DMS114 treated with DMSO at 0.1 percent for 48 hours (cell line): ENCODE results near the gene CIT.
A peak's percentile ranks its signal among the peaks of the same experiment; 100 is the strongest.

Experiments
- DNase-seq: peaks from one replicate; lab custom pipeline; 2025; ENCODE audit not compliant: unreplicated experiment; lab: John Stamatoyannopoulos, UW

Gene CIT

DNA sequence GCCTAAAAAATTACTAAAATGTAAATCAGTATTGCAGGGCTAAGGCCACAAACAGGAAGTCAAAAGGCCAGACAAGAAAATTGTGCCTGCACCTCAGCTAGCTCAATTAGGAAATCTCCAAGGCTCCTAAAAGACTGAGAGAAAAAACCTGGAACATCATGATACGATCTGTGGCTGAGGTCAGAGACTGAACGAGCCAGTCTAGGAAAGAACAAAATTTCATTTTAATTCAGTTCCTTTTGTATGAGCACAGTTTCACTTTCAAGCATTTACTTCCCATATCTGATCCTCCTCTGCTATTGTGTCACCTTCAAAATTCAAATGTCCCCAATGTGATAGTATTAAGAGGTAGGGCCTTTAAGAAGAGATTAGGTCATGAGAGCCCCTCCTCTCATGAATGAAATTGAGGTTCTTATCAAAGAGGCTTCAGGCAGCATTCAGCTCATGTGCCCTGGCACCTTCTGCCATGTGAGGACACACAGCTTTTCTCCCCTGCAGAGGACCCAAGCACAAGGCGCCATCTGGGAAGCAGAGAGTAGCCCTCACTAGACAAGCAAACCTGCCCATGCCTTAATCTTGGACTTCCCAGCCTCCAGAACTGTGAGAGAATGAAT lies 194.4 kb downstream of the CIT start:
- DNase-seq: no peak

DNA sequence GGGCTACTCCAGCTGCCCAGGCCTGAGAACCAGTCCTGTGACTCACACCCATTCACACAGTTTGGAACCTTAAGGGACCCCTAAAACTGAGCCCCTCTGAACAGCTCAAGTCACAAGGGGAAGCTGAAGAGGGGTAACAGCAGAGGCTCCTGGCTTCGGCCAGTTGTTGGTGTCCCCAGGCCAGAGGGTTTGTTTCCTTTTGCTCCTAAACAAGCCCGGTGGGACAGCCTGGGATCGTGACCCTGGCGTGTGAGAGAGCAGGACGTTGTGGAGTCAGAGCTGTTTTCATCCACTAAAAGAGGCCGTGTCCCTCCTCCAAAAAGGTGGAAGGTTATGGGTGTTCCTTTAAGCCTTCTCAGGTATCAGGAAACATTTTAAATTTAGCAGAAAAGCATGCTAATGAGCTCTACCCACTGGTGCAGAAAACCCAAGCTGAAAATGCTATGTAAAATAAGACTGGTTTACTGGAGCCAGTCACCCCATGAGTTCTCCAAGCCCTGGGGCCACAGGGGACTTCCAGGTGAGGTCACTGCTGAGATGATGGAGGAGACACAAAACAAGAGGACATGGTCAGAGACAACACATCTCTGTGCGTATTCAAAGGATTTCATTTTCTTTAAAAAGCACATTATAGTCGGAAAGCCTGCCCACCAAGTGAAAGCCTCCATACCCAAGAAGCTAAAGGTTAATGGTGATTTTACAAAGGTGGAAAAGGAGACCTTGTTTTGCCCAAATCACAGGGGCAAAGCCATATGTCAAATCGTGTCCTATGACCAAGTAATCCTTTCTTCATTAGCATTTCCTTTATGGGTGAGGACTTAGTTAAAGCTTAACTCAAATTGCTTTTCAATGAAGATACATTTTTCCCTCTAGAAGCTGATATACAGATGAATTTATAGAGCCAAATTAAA lies 195.1 kb downstream of the CIT start:
- DNase-seq: no peak

DNA sequence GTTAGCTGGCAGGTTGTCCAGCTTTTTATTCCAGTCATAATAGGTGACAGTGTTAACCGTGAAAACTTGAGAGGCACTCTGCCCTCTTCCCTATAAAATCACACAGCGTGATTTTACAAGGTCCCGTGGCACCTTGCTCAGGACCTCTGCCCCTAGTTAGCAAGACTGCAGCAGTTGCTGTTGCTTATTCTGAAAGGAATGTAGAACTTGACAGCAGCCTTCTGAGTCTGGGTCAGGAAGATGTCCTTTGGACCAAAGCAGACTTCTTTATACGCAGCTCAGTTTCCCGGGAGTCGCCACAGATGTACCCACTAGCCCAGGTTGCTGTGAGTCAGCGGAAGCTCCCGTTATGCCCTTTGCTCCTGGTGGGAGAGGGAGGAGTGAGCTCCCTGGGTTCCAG lies 196.0 kb downstream of the CIT start:
- DNase-seq: no peak

DNA sequence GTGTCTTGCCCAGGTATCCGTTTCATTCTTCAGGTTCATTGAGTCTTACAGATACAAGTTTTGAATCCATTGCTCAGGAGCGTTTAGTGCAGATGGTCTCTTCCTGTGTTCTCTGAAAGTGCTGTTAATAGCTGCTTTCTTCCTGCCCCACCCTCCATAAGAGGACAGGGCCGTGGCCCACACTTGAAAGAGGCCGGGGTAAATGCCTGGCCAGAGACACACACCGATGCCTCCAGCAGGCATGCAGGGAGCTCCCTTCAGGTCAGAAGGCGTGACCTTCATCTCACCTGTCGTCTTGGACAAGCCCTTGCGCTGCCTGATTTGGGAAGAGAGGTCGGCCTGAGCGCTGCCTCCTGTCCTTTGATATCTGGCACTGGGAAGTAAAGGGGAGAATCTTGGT lies 197.6 kb downstream of the CIT start:
- DNase-seq: no peak

DNA sequence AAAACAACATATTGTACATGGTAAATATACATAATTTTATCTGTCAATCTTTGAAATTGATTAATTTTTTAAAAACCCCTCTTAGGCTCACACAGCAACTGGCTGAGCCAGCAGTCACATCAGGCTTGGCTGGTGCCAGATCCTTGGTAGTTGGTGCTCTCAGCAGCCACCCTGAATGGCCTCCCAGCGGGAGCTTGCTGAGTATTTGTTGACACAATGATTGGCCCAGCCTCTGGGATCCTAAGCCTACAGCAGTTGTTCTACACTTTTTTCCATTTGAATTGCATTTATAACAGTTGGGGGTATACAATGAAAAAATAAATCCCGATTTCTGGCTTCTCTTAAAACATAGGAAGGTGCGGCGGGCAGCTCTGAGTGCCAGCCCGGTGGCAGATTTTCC lies 198.0 kb downstream of the CIT start:
- no peak for DNase-seq

DNA sequence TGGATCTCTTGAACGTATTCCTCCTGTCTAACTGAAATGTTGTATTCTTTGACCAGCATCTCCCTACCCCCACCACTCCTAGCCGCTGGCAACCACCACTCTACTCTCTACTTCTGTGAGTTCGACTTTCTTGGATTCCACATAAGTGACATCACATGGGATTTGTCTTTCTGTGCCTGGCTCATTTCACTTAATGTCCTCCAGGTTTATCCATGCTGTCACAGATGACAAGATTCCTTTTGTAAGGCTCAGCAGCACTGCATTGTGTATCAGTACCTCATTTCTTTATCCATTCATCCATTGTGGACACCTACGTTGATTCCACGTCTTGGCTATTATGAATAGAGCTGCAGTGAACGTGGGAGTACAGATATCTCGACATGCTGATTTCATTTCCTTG lies 198.7 kb downstream of the CIT start:
- no peak for DNase-seq

DNA sequence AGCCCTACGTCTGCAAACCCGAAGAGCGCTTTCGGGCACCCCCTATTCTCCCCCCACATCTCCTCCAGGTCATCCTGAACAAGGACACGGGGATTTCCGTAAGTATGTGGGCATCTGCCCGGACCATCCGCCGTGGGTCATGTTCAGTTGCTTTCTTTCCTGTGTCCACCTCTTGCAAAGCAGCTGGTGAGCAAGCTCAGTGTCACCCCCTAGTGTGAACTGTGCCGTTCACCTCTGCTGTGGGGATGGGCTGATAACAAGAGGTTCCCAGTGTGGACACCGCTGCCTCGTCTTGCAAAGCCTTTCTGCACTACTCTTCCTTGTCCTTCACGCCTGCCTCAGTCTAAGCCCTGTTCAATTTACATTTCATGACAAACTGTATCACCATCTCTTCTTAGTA lies 200.5 kb downstream of the CIT start:
- DNase-seq: no peak

DNA sequence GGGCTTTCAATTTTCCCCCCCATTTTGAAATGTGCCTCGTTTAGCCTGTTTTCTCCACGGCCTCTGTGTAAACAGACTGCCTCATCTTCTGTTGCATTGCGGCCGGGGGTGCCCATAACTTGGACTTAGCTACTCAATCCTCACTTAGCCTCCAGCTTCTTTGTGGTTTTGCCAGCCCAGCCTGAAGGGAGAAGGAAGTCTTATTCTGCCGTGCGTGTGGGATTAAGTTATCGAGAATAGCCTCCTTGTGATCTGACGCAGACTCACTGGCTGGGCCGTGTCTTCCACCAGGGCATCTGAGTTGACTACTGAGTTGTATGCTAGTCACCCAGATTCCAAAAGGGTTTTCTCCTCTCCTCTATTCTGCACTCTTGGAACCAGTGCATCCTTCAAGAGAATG lies 201.1 kb downstream of the CIT start:
- DNase-seq: no peak

DNA sequence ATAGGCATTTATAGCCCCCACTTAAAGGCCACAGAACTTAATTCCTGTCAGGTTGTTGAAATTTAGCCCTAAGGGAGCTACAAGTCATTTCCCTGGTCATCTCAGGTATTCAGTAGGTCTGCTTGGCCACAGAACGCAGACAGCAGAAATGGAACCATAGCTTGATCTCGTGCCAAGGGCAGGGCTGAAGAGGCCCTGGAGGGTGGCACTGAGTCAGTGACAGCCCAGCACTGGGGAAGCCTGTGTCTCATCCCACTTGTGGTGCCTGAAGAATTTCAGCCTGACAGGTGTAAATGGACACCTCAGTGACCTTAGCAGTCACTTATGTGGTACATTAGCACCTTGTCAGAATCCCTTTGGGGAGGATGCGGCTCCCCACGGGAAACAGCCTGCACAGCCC lies 202.6 kb downstream of the CIT start:
- DNase-seq: no peak

DNA sequence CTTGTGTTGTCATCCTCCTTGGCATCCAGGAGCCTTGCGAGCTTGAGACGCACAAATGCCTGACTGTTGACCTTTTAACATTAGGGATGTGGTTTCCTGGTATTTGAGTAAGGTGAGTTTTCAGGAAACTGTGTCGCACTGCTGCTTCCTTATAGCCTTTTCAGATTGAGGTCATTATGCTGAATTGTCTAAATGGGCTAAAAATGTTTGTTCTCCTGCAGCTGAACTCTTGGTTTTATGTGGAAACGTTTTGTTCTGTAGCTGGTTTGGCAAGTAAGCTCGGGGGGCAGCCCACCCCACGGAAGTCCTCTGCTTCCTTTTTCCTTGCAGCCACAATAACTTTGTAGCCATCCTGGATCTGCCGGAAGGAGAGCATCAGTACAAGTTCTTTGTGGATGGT lies 203.5 kb downstream of the CIT start:
- DNase-seq: no peak

DNA sequence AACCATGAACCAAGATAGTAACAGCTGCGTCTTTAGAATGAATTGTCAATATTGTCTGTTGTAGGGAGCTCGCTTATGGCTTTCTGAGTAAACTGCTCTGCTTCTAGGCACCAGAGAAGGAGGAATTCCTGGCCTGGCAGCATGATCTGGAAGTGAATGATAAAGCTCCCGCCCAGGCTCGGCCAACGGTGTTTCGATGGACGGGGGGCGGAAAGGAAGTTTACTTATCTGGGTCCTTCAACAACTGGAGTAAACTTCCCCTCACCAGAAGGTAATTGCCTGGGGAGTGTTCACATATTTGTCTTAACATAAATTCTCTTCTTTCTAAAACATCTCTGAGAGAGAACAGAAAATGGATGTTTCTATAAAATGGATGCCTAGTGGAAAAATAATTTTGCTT lies 204.9 kb downstream of the CIT start:
- DNase-seq: no peak

DNA sequence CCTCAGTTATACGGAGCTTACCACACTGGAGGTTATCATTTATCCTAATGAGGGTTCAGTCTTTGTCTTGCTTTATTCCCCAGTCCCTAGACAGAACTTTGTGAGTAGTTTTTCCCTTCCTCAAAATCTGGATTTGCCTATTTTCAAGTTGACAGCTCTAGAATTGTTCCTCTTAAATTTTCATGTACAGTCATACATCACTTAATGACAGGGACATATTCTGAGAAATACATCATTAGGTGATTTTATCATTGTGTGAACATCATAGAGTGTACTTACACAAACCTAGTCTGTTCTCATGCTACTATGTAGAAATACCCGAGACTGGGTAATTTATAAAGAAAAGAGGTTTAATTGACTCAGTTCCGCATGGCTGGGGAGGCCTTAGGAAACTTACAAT lies 206.1 kb downstream of the CIT start:
- DNase-seq: no peak

DNA sequence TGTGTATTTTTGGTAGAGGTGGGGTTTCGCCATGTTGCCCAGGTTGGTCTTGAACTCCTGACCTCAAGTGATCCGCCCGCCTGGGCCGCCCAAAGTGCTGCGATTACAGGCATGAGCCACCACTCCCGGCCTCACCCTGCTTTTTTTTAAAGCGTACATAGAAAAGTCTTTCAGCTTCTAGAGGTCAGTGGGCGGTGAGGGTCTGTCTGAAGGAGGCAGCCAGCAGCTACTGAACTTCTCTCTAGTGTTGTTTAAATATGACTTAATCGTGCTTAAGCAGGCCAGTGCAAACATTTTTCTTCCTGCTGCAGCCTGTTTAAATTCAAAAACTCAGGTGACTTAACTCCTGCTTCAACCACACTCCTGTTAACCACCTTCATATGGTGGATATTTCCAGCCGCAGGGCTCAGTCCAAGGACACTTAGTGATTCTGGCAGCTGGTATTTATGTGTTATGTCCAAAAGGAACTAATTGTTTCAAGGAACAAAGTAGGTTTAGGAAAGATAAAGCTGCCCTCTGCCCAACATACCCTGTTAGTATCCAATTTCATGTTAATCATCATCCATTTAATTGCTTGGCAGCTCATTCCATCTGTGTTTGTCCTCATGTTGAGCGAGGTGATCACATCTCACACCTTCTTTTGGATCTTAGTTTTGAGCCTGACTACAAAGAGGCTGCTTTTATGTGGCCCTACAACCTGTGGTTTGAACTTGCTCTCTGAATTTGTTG lies 207.2 kb downstream of the CIT start:
- no peak for DNase-seq

DNA sequence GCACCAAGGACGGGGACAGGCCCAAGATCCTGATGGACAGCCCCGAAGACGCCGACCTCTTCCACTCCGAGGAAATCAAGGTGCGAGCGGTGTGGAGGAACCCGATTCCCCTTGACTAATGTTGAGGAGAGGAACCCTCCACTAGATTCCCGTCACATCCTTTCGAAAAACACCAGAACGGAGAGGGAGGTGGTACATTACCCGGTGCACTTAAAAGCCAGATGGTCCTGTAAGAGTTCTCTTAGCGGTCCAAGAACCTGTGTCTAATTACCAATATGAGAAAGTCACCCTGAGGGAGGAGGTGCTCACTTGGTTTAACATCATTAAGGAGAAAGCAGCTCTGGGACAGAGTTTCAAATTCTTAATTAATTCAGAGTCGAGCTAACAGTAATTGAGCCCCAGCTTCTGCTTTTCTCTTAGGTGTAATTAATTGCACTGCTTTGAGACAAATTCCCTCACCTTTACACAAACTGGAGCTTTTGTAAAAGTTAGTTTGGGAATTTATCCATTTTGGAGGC lies 208.7 kb downstream of the CIT start:
- DNase-seq: no peak

DNA sequence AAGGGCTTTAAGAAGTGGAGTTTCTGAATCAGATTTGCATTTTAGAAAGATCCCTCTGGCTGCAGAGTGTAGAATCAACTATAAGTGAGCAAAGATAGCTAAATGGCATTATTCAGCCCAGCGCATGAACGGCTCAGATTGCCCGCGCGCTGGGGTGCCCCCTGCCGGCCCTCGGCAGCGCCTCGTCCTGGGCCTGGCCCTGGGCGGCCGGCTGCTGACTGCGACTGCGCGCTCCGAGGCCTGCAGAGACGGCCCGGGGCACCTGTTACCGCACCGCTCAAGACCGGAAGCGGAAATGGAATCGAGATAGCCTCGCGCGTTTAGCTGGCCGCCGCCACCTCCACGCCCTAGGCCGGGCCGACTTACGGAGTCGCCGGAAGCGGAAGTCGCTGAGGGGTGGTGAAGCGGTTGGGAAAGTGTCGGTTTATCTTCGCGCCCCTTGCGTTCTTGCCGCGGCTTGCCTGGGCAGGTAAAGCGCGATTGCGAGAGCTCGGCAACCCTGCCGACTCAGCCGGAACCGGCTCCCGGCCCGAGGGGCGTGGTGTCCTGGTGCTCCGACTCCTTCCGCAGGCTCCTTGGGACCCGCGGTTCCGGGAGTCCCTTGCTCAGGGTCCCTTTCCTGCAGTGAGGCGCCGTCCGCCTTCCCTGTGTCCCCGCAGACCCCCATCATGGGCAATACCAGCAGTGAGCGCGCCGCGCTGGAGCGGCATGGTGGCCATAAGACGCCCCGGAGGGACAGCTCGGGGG lies 209.4 kb downstream of the CIT start, which contains the start of gene PRKAB1:
PRKAB1 (plus strand) TSS at position 557 of the 747 bp plus-strand sequence; CDS start at position 669, 112 bp downstream.
- peak; percentile 95 for DNase-seq

DNA sequence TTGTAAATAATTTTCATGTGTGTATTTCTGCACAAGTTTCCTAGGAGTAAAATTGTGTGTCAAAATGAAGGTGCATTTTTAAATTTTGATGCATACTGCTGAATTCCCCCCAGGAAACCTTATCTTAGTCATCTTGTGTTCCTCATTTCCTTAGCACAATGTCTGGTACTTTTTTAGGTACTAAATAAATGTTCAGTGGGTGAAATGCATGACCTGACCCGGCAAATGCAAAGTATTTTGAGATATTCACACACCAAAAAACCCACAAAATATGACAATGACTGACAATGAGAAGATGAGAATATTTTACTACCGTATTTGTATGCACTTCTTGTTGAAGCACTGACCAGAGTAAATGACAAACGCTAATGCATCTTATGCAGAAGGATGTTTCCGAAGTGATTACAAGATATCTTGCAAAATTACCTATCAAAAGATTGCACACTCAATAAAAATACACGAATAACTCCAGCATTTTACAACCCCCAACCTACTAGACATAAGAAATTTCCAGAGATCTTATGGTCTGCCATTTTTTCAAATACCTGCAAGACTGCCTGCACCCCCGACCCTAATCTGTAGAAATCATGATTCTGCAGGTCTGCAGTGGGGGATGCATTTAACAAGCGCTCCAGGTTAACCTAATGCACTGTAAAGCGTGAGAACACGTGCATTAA lies 210.1 kb downstream of the CIT start:
- DNase-seq: no peak

DNA sequence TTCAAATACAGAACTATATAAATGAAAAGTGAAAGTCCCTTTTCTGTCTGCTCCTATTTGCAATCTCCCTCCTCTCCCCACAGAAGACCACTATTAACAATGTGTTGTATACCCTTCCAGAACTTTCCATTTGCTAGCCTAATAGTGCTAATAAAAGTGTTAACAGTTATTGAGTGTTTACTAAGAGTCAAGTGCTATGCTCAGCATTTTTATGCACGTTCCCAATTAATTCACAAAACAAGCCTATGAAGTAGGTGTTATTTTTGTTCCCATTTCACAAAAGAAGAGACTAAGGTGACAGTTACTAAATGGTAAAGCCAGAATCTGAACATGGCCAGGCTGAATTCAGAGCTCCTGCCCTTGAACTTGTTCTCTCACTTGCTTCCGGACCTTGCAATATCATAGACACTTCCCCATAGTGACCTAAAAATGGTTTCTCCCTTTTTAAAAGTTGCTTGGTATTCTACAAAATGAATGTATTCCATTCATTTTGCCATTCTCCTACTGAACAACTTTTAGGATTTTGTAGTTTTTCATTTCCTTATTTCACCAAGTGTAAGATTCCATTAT lies 210.8 kb downstream of the CIT start:
- no peak for DNase-seq

DNA sequence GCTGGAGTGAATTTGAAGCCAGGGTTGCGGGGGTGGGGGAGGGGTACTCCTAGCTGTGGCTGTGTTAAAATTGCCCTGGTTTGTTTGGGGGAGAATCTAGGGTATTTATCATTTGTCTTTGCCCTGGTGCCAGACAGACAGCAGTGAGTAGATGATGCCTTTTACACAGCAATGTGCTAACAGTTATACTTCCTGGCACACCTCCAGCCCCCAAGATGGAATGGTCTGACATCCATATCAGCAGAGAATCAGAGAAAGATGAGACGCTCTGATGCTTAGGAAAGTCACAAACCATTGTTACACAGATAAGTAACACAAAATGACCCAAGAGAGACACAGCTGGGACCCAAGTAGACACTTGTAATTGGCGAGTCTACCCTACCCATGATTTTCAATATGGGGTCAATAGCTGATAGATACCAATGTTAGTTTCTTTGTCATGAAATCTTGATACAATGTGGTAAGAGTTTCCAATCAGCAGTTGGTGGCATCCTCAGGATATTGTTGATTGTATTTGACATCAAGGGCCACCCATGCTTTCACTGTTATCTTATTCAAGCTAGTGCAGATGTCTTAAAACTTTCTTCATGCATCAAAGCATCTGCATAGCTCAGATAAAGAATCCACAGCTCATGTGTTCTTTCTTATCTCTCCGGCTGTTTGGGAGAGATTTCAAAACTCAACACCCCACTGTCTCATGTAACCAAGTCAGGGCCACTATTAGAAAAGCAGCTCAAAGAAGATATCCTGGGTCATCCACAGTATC lies 211.8 kb downstream of the CIT start:
- DNase-seq: no peak

DNA sequence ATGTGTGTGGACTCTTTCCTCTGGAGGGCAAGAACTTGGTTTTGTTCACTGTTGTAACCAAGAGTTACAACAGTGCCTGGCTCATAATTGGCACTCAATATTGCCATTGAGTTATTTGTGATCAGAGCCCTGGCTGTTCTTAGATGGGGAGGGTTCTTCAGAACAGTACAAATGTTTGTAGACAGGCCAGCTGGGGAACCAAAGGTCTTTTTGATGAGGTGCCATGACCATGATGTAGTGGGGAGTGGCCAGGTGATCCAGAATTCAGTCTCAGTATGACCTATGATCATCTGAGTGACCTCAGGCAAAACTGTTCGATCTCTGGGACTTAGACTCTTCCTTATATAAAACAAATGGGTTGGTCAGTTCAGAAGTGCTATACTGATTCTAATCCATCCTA lies 212.5 kb downstream of the CIT start:
- DNase-seq: no peak
